Measurements from ENCODE around the gene BPIFB1.

DNA sequence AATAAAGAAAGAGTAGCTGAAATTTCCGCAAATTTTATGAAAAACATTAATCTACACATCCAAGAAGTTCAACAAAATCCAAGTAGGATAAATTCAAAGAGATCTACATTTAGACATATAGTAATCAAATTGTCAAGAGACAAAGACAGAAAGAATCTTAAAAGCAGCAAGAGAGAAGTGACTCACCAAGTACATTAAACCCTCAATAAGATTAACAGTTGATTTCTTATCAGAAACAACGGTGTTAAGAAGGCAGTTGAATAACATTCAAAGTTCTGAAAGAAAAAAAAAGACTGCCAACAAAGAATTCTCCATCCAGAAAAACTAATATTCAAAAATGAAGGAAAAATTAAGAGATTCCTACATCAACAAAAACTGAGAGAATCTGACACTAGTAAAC is 28.0 kb upstream of the BPIFB1 start:
- TF ChIP-seq POLR2A (IDR thresholded peaks at IDR 0.05; ENCODE audit: low read depth, low read length), result no peak
- TF ChIP-seq IKZF1 (conservative IDR thresholded peaks at IDR 0.05), result no peak
- TF ChIP-seq PKNOX1 (IDR thresholded peaks at IDR 0.05), result no peak
- TF ChIP-seq, protein P1, sequence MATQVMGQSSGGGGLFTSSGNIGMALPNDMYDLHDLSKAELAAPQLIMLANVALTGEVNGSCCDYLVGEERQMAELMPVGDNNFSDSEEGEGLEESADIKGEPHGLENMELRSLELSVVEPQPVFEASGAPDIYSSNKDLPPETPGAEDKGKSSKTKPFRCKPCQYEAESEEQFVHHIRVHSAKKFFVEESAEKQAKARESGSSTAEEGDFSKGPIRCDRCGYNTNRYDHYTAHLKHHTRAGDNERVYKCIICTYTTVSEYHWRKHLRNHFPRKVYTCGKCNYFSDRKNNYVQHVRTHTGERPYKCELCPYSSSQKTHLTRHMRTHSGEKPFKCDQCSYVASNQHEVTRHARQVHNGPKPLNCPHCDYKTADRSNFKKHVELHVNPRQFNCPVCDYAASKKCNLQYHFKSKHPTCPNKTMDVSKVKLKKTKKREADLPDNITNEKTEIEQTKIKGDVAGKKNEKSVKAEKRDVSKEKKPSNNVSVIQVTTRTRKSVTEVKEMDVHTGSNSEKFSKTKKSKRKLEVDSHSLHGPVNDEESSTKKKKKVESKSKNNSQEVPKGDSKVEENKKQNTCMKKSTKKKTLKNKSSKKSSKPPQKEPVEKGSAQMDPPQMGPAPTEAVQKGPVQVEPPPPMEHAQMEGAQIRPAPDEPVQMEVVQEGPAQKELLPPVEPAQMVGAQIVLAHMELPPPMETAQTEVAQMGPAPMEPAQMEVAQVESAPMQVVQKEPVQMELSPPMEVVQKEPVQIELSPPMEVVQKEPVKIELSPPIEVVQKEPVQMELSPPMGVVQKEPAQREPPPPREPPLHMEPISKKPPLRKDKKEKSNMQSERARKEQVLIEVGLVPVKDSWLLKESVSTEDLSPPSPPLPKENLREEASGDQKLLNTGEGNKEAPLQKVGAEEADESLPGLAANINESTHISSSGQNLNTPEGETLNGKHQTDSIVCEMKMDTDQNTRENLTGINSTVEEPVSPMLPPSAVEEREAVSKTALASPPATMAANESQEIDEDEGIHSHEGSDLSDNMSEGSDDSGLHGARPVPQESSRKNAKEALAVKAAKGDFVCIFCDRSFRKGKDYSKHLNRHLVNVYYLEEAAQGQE (IDR thresholded peaks at IDR 0.05; ENCODE audit: low read depth, low read length), result no peak
- TF ChIP-seq CTCF (IDR thresholded peaks at IDR 0.05 in 2 of 3, conservative IDR thresholded peaks at IDR 0.05 in 1 of 3; ENCODE audit: control insufficient read depth in 2 of 3, extremely low read depth in 1 of 3, insufficient read depth in 1 of 3, low read depth in 3 of 3, low read length in 3 of 3), result no peak
- TF ChIP-seq TCF3 (IDR thresholded peaks at IDR 0.05; ENCODE audit: borderline replicate concordance, insufficient read depth, low read depth, low read length), result no peak
- TF ChIP-seq HDAC6 (IDR thresholded peaks at IDR 0.05; ENCODE audit: unreplicated experiment), result no peak
- no peak for TF ChIP-seq POLR2AphosphoS2 (IDR thresholded peaks at IDR 0.05; ENCODE audit: low read depth, low read length)
